Testis (tissue), 2 donors: ENCODE measurements around the gene KDF1.

ENCODE experiments used
- POLR2A ChIP-seq: fragments of 450-650 bp; IDR thresholded peaks from one replicate; pipeline ENCODE4 v1.6.1; 2017; ENCODE audit warnings: antibody characterized with exemption, mild to moderate bottlenecking, moderate library complexity
- TF ChIP-seq, protein P1 (sequence below), 3 experiments: fragments of 450-650 bp in 2 of 3; fragments of 200-600 bp in 1 of 3; sonication (generic) in 1 of 3; IDR thresholded peaks; one replicate each; pipeline ENCODE4 v1.5.1; 2016 to 2019; ENCODE audit warnings: antibody characterized with exemption in 3 of 3, mild to moderate bottlenecking in 2 of 3, moderate library complexity in 1 of 3

DNA sequence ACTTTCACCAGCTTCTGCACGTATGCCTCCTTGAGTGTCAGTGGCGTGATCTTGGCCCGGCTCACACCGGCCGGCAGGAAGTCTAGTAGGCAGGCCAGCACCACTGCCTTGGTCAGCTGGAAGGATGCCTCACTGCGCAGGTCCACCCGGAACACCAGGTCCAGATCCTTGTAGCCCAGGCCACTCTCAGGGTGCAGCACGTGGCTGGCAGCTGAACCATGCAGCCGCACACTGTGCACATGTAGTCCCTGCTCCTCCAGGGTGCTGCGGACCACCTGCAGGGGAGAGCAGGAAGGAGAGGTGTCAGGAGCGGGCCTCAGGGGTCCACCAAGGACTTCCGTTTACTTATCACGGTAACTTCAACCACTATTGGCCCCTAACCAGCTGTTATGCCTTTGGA, 46.4 kb upstream of the KDF1 start:
- TF ChIP-seq, protein P1, sequence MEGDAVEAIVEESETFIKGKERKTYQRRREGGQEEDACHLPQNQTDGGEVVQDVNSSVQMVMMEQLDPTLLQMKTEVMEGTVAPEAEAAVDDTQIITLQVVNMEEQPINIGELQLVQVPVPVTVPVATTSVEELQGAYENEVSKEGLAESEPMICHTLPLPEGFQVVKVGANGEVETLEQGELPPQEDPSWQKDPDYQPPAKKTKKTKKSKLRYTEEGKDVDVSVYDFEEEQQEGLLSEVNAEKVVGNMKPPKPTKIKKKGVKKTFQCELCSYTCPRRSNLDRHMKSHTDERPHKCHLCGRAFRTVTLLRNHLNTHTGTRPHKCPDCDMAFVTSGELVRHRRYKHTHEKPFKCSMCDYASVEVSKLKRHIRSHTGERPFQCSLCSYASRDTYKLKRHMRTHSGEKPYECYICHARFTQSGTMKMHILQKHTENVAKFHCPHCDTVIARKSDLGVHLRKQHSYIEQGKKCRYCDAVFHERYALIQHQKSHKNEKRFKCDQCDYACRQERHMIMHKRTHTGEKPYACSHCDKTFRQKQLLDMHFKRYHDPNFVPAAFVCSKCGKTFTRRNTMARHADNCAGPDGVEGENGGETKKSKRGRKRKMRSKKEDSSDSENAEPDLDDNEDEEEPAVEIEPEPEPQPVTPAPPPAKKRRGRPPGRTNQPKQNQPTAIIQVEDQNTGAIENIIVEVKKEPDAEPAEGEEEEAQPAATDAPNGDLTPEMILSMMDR (IDR thresholded peaks at IDR 0.05): no peak
- TF ChIP-seq POLR2A: no peak
